Epithelial cell of proximal tubule (primary cell): ENCODE measurements around the gene APLF. TPM values are rescaled to one million over a fixed set of nuclear protein-coding genes. Genes with fewer than 3 reads are reported as not detected.

ENCODE experiments used
- DNase-seq: peaks from one replicate; pipeline ENCODE4 v3.0.0-alpha.2; 2011; ENCODE audit warnings: low read depth
- H3K4me3 ChIP-seq: 2 replicates; pipeline ENCODE4 v1.5.1; 2011; ENCODE audit warnings: low read depth, mild to moderate bottlenecking, low read length
- total RNA-seq: library from RNA; depleted of rRNA; stranded (reverse); fragments of >200 nt; gene quantifications from 2 replicates; pipeline ENCODE4 v1.2.3, GENCODE V29; 2015
- TF ChIP-seq, protein P1 (sequence below): conservative IDR thresholded peaks from 2 replicates; pipeline ENCODE4 v1.5.1; 2012; ENCODE audit warnings: low read depth, mild to moderate bottlenecking, low read length

APLF gene
- total RNA-seq, 1 donor from 2014 or later, result 5.1 TPM

GRCh38 chr2:68603059-68603458, 135.7 kb downstream of the APLF start:
- no peak overlapping the region for H3K4me3 ChIP-seq
- TF ChIP-seq, protein P1, sequence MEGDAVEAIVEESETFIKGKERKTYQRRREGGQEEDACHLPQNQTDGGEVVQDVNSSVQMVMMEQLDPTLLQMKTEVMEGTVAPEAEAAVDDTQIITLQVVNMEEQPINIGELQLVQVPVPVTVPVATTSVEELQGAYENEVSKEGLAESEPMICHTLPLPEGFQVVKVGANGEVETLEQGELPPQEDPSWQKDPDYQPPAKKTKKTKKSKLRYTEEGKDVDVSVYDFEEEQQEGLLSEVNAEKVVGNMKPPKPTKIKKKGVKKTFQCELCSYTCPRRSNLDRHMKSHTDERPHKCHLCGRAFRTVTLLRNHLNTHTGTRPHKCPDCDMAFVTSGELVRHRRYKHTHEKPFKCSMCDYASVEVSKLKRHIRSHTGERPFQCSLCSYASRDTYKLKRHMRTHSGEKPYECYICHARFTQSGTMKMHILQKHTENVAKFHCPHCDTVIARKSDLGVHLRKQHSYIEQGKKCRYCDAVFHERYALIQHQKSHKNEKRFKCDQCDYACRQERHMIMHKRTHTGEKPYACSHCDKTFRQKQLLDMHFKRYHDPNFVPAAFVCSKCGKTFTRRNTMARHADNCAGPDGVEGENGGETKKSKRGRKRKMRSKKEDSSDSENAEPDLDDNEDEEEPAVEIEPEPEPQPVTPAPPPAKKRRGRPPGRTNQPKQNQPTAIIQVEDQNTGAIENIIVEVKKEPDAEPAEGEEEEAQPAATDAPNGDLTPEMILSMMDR, result no peak
- DNase-seq, result no peak

DNA sequence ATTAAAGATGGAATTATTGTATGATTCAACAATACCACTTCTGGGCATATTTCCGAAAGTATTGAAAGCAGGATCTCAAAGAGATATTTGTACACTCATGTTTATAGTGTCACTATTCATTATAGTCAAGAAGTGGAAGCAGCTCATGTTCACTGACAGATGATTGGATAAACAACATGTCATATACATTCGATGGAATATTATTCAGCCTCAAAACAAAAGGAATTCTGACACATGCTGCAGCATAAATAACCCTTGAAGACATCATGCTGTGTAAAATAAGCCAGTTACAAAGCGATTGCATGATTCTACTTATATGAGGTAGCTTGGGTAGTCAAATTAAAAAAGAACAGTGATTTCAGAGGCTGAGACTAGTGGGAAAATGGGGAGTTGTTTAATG, 136.7 kb downstream of the APLF start:
- TF ChIP-seq, protein P1, result no peak
- H3K4me3 ChIP-seq, result no peak overlapping the region
- DNase-seq, result no peak

- no peak overlapping the region for H3K4me3 ChIP-seq
- TF ChIP-seq, protein P1, result no peak
- no peak for DNase-seq
Observed at GRCh38 chr2:68605939-68606338, 138.6 kb downstream of the APLF start.

DNA sequence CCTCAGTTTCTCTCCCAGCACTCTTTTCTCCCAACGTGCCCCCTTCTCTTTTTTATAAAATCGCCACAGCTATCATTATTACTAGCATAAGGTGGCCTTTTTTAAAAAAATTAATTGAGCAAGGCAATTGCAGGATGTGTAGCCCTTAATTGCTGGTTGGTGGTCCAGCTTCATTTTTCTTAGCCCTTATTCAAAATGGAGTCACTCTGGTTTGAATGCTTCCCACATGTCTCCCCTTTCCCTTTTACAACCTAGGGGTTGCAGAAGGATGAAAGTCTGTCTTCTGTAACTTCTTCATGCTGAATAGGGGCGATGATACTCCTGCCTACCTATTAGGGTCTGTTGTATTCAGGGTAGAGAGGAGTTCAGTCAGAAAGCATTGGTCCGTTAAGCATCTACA, 139.4 kb downstream of the APLF start:
- TF ChIP-seq, protein P1, result no peak

DNA sequence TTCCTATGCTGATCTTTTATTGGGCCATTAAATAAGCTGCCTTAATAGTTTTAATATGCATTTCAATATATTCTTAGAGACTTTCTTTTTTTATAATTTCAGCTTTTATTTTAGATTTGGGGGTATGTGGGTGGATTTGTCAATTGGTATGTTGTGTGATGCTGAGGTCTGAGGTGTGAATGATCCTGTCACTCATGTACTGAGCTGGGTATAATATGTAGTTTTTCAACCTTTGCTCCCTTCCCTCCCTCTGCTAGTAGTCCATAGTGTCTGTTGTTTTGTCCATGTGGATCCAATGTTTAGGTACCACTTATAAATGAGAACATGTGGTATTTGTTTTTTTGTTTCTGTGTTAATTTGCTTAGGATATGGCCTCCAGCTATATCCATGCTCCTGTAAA, 140.5 kb downstream of the APLF start:
- DNase-seq, result no peak
- H3K4me3 ChIP-seq, result no peak overlapping the region
- TF ChIP-seq, protein P1, result no peak

More for the DNA sequence above, 139.4 kb downstream of the APLF start:
- DNase-seq, result no peak
- no peak overlapping the region for H3K4me3 ChIP-seq

DNA sequence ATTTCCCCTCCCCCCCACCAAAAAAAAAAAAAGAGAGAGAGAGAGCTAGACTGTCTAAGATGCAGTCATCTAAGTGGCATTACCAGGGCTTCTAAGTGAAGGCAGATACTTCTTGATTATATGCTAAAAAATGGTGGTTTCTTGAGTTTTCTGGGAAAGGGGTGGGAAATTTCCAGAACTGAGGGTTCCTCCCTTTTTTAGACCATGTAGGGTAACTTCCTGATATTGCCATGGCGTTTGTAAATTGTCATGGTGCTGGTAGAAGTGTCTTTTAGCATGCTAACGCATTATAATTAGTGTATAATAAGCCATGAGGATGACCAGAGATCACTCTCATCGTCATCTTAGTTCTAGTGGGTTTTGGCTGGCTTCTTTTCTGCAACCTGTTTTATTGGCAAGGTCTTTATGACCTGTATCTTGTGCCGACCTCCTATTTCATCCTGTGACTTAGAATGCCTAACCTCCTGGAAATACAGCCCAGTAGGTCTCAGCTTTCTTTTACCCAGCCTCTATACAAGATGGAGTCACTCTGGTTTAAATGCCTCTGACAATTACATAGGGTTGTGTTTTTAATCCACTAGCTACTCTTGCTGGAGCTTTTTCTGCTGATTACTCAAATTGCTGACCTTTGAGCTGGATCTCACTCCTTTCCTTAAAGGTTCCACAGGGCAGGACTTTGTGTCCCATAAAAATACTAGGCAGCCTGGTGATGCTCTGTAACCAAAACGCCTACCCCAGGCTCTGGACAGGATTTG, 145.6 kb downstream of the APLF start:
- no peak overlapping the region for H3K4me3 ChIP-seq
- no peak for DNase-seq
- TF ChIP-seq, protein P1, result no peak

- no peak for DNase-seq
- TF ChIP-seq, protein P1, result no peak
- no peak overlapping the region for H3K4me3 ChIP-seq
Observed at GRCh38 chr2:68620772-68621171, 153.4 kb downstream of the APLF start.
